Daoy (cell line): ENCODE data around the gene ST3GAL6. TPM values are rescaled to one million over a fixed set of nuclear protein-coding genes. Genes with fewer than 3 reads are reported as not detected.
A peak's percentile ranks its signal among the peaks of the same experiment; 100 is the strongest.

ENCODE experiments used
- DNase-seq: peaks from one replicate; pipeline ENCODE4 v3.0.0-alpha.2; 2015; ENCODE audit warnings: low read depth
- total RNA-seq: library from RNA; depleted of rRNA; stranded (reverse); fragments of >200 nt; shearing (Covaris generic); gene quantifications from 2 replicates; pipeline ENCODE4 v1.2.3, GENCODE V29; 2014

ST3GAL6 gene
- total RNA-seq, 1 experiment from 2014 or later = 3.4 TPM

- no peak for DNase-seq
Observed at GRCh38 chr3:98739266-98739665, 23.9 kb upstream of the ST3GAL6 start.

- DNase-seq = no peak
Observed at GRCh38 chr3:98740324-98740723, 22.8 kb upstream of the ST3GAL6 start.

GRCh38 chr3:98741121-98741716 is 21.9 kb upstream of the ST3GAL6 start:
- peak; percentile 61 for DNase-seq

- no peak for DNase-seq
Observed at GRCh38 chr3:98743071-98743470, 20.1 kb upstream of the ST3GAL6 start.

- DNase-seq = no peak
Observed at GRCh38 chr3:98744283-98744682, 18.9 kb upstream of the ST3GAL6 start.

- no peak for DNase-seq
Observed at GRCh38 chr3:98745718-98746117, 17.4 kb upstream of the ST3GAL6 start.

- no peak for DNase-seq
Observed at GRCh38 chr3:98746122-98746521, 17.0 kb upstream of the ST3GAL6 start.

- DNase-seq = no peak
Observed at GRCh38 chr3:98746882-98747281, 16.3 kb upstream of the ST3GAL6 start.

- DNase-seq = no peak
Observed at GRCh38 chr3:98750276-98750919, 12.7 kb upstream of the ST3GAL6 start.

- DNase-seq = no peak
Observed at GRCh38 chr3:98754483-98754882, 8.7 kb upstream of the ST3GAL6 start.

GRCh38 chr3:98755601-98756000 is 7.5 kb upstream of the ST3GAL6 start:
- DNase-seq = no peak

GRCh38 chr3:98759629-98760028 is 3.5 kb upstream of the ST3GAL6 start:
- no peak for DNase-seq

- DNase-seq = no peak
Observed at GRCh38 chr3:98761643-98762229, 1.4 kb upstream of the ST3GAL6 start.

GRCh38 chr3:98763819-98764418 is 779 bp downstream of the ST3GAL6 start:
- DNase-seq = no peak

GRCh38 chr3:98764472-98764884 is 1.3 kb downstream of the ST3GAL6 start:
- no peak for DNase-seq

- no peak for DNase-seq
Observed at GRCh38 chr3:98765721-98766120, 2.6 kb downstream of the ST3GAL6 start.

GRCh38 chr3:98766924-98767323 is 3.8 kb downstream of the ST3GAL6 start:
- no peak for DNase-seq

GRCh38 chr3:98768961-98769360 is 5.8 kb downstream of the ST3GAL6 start:
- DNase-seq = no peak

GRCh38 chr3:98769448-98769847 is 6.3 kb downstream of the ST3GAL6 start:
- no peak for DNase-seq

- DNase-seq = no peak
Observed at GRCh38 chr3:98770261-98771039, 7.3 kb downstream of the ST3GAL6 start.

GRCh38 chr3:98772022-98772421 is 8.9 kb downstream of the ST3GAL6 start:
- no peak for DNase-seq

- DNase-seq = no peak
Observed at GRCh38 chr3:98775459-98776139, 12.5 kb downstream of the ST3GAL6 start.
